Measurements from ENCODE around the gene PDE4D.

DNA sequence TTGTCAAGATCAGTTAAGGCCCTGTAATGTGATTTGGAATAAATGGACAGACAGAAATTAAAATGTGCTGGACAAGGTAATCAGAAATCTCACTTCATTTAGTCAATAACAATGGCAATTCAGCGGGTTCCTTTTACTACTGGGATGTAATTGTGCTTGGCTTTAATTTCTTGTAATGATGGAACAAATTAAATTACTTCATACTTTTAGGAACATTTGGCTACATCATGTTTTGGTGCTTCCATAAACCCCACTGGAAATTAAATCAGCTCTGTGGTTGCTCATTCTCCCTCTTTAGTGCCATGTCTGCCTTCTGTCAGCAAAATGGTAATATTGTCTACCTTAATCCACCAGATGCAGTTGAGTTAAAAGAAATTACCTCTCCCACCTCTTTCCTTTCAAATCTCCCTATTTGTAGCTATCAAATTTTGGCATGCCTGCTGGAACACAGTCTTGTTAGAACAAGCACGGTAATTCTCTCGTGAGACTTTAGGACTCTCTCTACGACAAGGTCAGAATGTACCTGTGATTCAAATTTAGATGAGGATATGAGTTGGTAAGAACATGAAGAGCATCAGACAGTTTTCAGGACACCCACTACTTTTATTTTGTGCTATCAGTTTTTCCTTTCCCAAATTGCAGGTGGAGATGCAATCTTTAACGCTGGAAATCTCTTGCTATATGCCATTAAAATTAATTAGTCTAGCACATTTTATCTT is 834.4 kb downstream of the PDE4D start:
- TF ChIP-seq, protein P1, sequence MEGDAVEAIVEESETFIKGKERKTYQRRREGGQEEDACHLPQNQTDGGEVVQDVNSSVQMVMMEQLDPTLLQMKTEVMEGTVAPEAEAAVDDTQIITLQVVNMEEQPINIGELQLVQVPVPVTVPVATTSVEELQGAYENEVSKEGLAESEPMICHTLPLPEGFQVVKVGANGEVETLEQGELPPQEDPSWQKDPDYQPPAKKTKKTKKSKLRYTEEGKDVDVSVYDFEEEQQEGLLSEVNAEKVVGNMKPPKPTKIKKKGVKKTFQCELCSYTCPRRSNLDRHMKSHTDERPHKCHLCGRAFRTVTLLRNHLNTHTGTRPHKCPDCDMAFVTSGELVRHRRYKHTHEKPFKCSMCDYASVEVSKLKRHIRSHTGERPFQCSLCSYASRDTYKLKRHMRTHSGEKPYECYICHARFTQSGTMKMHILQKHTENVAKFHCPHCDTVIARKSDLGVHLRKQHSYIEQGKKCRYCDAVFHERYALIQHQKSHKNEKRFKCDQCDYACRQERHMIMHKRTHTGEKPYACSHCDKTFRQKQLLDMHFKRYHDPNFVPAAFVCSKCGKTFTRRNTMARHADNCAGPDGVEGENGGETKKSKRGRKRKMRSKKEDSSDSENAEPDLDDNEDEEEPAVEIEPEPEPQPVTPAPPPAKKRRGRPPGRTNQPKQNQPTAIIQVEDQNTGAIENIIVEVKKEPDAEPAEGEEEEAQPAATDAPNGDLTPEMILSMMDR (IDR thresholded peaks at IDR 0.05) = no peak
- TF ChIP-seq POLR2A (IDR thresholded peaks at IDR 0.05) (no peak), EP300 (IDR thresholded peaks at IDR 0.05) (no peak)
